Measurements from ENCODE around the gene PP2D1.
"Not testable (repeated sequence)": the region's sequence is repeated elsewhere in the genome, so short reads cannot be mapped to it uniquely, and the experiment has no call there.

PP2D1 gene

GRCh38 chr3:20038699-20039465 lies 26.8 kb upstream of the PP2D1 start:
- TF ChIP-seq, protein P1, sequence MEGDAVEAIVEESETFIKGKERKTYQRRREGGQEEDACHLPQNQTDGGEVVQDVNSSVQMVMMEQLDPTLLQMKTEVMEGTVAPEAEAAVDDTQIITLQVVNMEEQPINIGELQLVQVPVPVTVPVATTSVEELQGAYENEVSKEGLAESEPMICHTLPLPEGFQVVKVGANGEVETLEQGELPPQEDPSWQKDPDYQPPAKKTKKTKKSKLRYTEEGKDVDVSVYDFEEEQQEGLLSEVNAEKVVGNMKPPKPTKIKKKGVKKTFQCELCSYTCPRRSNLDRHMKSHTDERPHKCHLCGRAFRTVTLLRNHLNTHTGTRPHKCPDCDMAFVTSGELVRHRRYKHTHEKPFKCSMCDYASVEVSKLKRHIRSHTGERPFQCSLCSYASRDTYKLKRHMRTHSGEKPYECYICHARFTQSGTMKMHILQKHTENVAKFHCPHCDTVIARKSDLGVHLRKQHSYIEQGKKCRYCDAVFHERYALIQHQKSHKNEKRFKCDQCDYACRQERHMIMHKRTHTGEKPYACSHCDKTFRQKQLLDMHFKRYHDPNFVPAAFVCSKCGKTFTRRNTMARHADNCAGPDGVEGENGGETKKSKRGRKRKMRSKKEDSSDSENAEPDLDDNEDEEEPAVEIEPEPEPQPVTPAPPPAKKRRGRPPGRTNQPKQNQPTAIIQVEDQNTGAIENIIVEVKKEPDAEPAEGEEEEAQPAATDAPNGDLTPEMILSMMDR (conservative IDR thresholded peaks at IDR 0.05) = no peak
- peak overlapping the region; percentile 92 for H3K27ac ChIP-seq

DNA sequence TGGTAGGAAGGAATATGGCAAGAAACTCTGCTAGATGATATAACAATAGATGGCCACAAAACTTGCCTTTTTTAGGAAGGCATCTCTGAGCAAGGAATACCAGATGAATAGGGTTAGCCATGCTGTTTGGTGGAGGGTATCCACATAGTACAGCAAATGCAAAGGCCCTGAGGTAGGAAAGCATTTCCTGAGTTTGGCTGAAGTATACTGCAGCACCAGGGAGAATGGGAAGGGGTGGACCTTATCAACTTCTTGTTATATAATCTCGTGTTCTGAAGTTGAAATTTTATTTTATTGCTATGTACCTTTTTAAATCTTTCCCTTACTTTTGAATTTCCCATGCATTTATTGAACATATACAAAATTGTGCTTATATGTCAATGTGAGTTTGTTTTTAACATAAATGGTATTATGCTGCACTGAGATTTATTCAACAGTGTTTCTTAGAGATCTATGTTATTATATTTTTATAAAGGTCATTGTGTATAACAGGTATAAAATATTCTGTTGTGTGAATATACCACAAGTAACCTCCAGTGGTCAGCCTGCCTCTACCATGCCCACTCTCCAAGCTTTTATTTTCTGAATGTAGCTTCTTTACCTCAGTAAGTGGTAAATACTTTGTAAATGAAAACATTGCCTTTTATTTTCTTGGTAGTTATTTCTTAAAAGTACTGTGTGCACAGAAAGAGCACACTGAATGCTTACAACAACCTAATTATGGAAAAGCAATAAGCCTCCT lies 25.4 kb upstream of the PP2D1 start:
- H3K27ac ChIP-seq = peak overlapping the region; percentile 92; the same call in 1 of the 2 replicates
- TF ChIP-seq, protein P1 (conservative IDR thresholded peaks at IDR 0.05) = peak; percentile 34

- H3K27ac ChIP-seq = no peak overlapping the region
- TF ChIP-seq, protein P1 (conservative IDR thresholded peaks at IDR 0.05) = no peak
These were observed 23.0 kb upstream of the PP2D1 start for GRCh38 chr3:20035019-20035418.

- H3K27ac ChIP-seq = not testable (repeated sequence)
These were observed 19.9 kb upstream of the PP2D1 start for GRCh38 chr3:20031939-20032338.

DNA sequence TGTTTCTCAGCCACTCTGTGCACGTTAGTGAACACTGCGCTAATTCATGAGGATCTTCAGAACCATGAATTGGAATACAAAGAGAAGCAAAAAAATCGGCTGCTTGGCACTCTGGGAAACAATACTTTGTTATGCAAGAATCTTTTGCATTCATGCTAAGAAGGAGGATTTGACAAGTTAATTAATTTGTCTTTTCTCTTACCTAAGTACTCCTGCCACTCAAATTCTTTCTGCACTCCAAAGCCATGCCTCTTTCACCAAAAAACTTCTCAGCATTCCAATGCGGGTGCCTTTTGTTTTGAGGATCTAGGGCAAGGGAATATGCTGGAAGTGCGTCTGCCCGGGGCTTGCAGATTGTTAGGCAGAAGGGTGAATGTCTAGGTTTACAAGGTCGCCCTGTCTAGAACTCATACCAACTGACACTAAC lies 16.9 kb upstream of the PP2D1 start:
- H3K27ac ChIP-seq = peak overlapping the region; percentile 100; the same call in 1 of the 2 replicates
- TF ChIP-seq, protein P1 (conservative IDR thresholded peaks at IDR 0.05) = no peak

GRCh38 chr3:20027136-20027535 lies 15.1 kb upstream of the PP2D1 start:
- TF ChIP-seq, protein P1 (conservative IDR thresholded peaks at IDR 0.05) = no peak
- peak overlapping the region; percentile 100 for H3K27ac ChIP-seq

GRCh38 chr3:20023623-20024405 lies 11.8 kb upstream of the PP2D1 start:
- TF ChIP-seq, protein P1 (conservative IDR thresholded peaks at IDR 0.05) = no peak
- H3K27ac ChIP-seq = peak overlapping the region; percentile 100
